ENCODE measurements around the gene RAB3GAP1.

Gene RAB3GAP1

DNA sequence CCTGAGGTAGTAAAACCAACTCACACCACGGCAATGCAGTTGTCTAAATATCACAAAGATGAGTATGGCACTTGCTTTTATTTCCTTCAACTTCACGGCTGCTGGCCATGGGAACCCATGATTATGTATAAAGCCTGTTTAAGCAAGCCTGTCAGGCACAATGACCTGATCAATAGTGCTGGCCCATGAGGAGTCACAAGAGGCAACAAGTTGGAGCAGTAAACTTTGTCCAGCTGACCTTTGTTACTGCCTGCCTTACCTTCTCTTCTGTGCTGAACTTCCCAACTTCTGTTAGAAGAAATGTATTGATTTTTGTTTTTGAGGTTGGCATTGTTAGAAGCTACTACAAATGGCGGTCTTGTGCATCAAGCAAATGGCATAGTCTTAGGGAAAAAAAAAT is 151.9 kb downstream of the RAB3GAP1 start:
- H3K9me2 ChIP-seq (ENCODE audit: low read depth, low read length), result no peaks in the 10 kb centered on the region
- H3K4me3 ChIP-seq (ENCODE audit: low read depth, low read length, poor library complexity, severe bottlenecking), result no peak overlapping the region
- H4K20me1 ChIP-seq (ENCODE audit: insufficient read depth, low read length), result no peaks in the 10 kb centered on the region
- H3K27ac ChIP-seq (ENCODE audit: low read depth, low read length, poor library complexity, severe bottlenecking), result no peak overlapping the region
- no peaks in the 10 kb centered on the region for H3K4me1 ChIP-seq (ENCODE audit: insufficient read depth, low read length, severe bottlenecking)
- no peaks in the 10 kb centered on the region for H3K79me2 ChIP-seq (ENCODE audit: insufficient read depth, low read length)
- H3F3A ChIP-seq (ENCODE audit: insufficient read depth, low read length), result no peaks in the 10 kb centered on the region
- no peak overlapping the region for H3K4me2 ChIP-seq (ENCODE audit: low read length)
- H3K9me3 ChIP-seq (ENCODE audit: low read length), result no peaks in the 10 kb centered on the region
- no peak overlapping the region for H3K9ac ChIP-seq (ENCODE audit: low read length)
- no peak overlapping the region for H2AFZ ChIP-seq (ENCODE audit: low read length)
- 0 out of 2 replicates have a peak, but pooled peaks cover 3% of the 10 kb centered on the region for H3K36me3 ChIP-seq (ENCODE audit: insufficient read depth, low read length)
- no peaks in the 10 kb centered on the region for H3K27me3 ChIP-seq (ENCODE audit: insufficient read depth, low read length)
- TF ChIP-seq EZH2 (IDR thresholded peaks at IDR 0.05; ENCODE audit: borderline replicate concordance, low read length), result no peak
- TF ChIP-seq, protein P1, sequence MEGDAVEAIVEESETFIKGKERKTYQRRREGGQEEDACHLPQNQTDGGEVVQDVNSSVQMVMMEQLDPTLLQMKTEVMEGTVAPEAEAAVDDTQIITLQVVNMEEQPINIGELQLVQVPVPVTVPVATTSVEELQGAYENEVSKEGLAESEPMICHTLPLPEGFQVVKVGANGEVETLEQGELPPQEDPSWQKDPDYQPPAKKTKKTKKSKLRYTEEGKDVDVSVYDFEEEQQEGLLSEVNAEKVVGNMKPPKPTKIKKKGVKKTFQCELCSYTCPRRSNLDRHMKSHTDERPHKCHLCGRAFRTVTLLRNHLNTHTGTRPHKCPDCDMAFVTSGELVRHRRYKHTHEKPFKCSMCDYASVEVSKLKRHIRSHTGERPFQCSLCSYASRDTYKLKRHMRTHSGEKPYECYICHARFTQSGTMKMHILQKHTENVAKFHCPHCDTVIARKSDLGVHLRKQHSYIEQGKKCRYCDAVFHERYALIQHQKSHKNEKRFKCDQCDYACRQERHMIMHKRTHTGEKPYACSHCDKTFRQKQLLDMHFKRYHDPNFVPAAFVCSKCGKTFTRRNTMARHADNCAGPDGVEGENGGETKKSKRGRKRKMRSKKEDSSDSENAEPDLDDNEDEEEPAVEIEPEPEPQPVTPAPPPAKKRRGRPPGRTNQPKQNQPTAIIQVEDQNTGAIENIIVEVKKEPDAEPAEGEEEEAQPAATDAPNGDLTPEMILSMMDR (IDR thresholded peaks at IDR 0.05; ENCODE audit: low read length), result no peak

DNA sequence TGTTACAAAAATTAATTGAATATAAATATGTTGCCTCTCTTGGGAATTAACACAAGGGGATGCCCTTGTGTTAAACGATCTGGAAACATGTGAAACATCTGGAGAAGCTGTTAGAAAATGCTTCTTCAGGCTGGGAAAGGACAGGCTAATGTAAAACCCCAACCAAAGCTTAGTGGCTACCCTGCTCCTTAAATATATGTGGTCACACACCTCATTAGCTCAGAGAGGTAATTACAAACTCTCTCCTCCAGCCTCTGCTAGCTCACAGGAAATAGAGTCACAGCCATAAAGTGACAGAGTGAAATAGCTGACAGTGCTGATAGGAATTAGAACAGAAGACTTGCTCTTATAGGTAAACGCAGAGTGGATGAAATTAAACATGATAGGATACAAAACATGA is 155.9 kb downstream of the RAB3GAP1 start:
- H3K4me1 ChIP-seq (ENCODE audit: insufficient read depth, low read length, severe bottlenecking), result no peaks in the 10 kb centered on the region
- no peaks in the 10 kb centered on the region for H4K20me1 ChIP-seq (ENCODE audit: insufficient read depth, low read length)
- H3K4me2 ChIP-seq (ENCODE audit: low read length), result no peak overlapping the region
- TF ChIP-seq EZH2 (IDR thresholded peaks at IDR 0.05; ENCODE audit: borderline replicate concordance, low read length), result no peak
- TF ChIP-seq, protein P1 (IDR thresholded peaks at IDR 0.05; ENCODE audit: low read length), result no peak
- no peak overlapping the region for H2AFZ ChIP-seq (ENCODE audit: low read length)
- H3K27ac ChIP-seq (ENCODE audit: low read depth, low read length, poor library complexity, severe bottlenecking), result no peak overlapping the region
- no peak overlapping the region for H3K4me3 ChIP-seq (ENCODE audit: low read depth, low read length, poor library complexity, severe bottlenecking)
- no peaks in the 10 kb centered on the region for H3K9me3 ChIP-seq (ENCODE audit: low read length)
- H3K27me3 ChIP-seq (ENCODE audit: insufficient read depth, low read length), result no peaks in the 10 kb centered on the region
- 0 out of 2 replicates have a peak, but pooled peaks cover 3% of the 10 kb centered on the region for H3K36me3 ChIP-seq (ENCODE audit: insufficient read depth, low read length)
- no peaks in the 10 kb centered on the region for H3K9me2 ChIP-seq (ENCODE audit: low read depth, low read length)
- no peaks in the 10 kb centered on the region for H3F3A ChIP-seq (ENCODE audit: insufficient read depth, low read length)
- H3K9ac ChIP-seq (ENCODE audit: low read length), result no peak overlapping the region
- H3K79me2 ChIP-seq (ENCODE audit: insufficient read depth, low read length), result no peaks in the 10 kb centered on the region

- no peaks in the 10 kb centered on the region for H3K9me3 ChIP-seq (ENCODE audit: low read length)
- no peak overlapping the region for H3K4me2 ChIP-seq (ENCODE audit: low read length)
- no peak overlapping the region for H3K27ac ChIP-seq (ENCODE audit: low read depth, low read length, poor library complexity, severe bottlenecking)
- H3K79me2 ChIP-seq (ENCODE audit: insufficient read depth, low read length), result no peaks in the 10 kb centered on the region
- H3K9me2 ChIP-seq (ENCODE audit: low read depth, low read length), result no peaks in the 10 kb centered on the region
- H3K4me1 ChIP-seq (ENCODE audit: insufficient read depth, low read length, severe bottlenecking), result no peaks in the 10 kb centered on the region
- no peak overlapping the region for H2AFZ ChIP-seq (ENCODE audit: low read length)
- H3K9ac ChIP-seq (ENCODE audit: low read length), result no peak overlapping the region
- no peaks in the 10 kb centered on the region for H3K27me3 ChIP-seq (ENCODE audit: insufficient read depth, low read length)
- TF ChIP-seq EZH2 (IDR thresholded peaks at IDR 0.05; ENCODE audit: borderline replicate concordance, low read length), result no peak
- TF ChIP-seq, protein P1 (IDR thresholded peaks at IDR 0.05; ENCODE audit: low read length), result no peak
- H4K20me1 ChIP-seq (ENCODE audit: insufficient read depth, low read length), result no peaks in the 10 kb centered on the region
- H3K4me3 ChIP-seq (ENCODE audit: low read depth, low read length, poor library complexity, severe bottlenecking), result no peak overlapping the region
- H3F3A ChIP-seq (ENCODE audit: insufficient read depth, low read length), result no peaks in the 10 kb centered on the region
- 0 out of 2 replicates have a peak, but pooled peaks cover 3% of the 10 kb centered on the region for H3K36me3 ChIP-seq (ENCODE audit: insufficient read depth, low read length)
These were observed 160.7 kb downstream of the RAB3GAP1 start for GRCh38 chr2:135212757-135213156.

Data from OCI-LY1 (cell line).